Endothelial cell of umbilical vein (primary cell): Measurements from ENCODE around the gene TPK1. TPM values are rescaled to one million over a fixed set of nuclear protein-coding genes. Genes with fewer than 3 reads are reported as not detected.

Experiments
- BruUV-seq: library from RNA; stranded (reverse); fragments of 400-500 nt; replicated peaks from 2 replicates; lab custom pipeline; 2021; lab: Mats Ljungman, UMichigan
- CTCF ChIA-PET: fragments of 300-600, 350-600 bp; sonication (Branson Sonifier 250); formaldehyde crosslinking; loops from one replicate; lab custom pipeline; 2021; ENCODE audit warnings: antibody characterized with exemption, inconsistent platforms; lab: Charles Lee
- POLR2A ChIA-PET: fragments of 300-600, 350-600 bp; sonication (Branson Sonifier 250); formaldehyde crosslinking; loops from one replicate; lab custom pipeline; 2021; ENCODE audit warnings: antibody characterized with exemption, inconsistent platforms; lab: Charles Lee
- DNase-seq: peaks from one replicate; pipeline ENCODE4 v3.0.0-alpha.2; 2011; ENCODE audit warnings: low read depth, low spot score
- FAIRE-seq: peaks from 2 replicates; lab custom pipeline; 2011; peaks lifted over from hg19 to GRCh38; lab: Jason Lieb, UNC
- H2AFZ ChIP-seq: 2 replicates; pipeline ENCODE4 v1.6.0; 2012; ENCODE audit warnings: low read depth, low read length, control low read depth, inconsistent platforms
- H3K27ac ChIP-seq: 2 replicates; pipeline ENCODE4 v1.5.1; 2011; ENCODE audit warnings: low read depth, mild to moderate bottlenecking, control low read depth, low read length, moderate library complexity; ENCODE audit not compliant: insufficient read depth
- H3K27me3 ChIP-seq, 2 experiments: 2 replicates each; pipeline versions ENCODE4 v1.6.0 to v1.6.1; 2011; ENCODE audit warnings: low read length in 2 of 2, mixed read lengths in 1 of 2; ENCODE audit not compliant: control insufficient read depth in 2 of 2, insufficient read depth in 2 of 2
- H3K36me3 ChIP-seq, 2 experiments: 2 replicates in 1 of 2; 3 replicates in 1 of 2; pipeline ENCODE4 v1.5.1; 2011; ENCODE audit warnings: low read length in 2 of 2, mild to moderate bottlenecking in 1 of 2, moderate library complexity in 1 of 2; ENCODE audit not compliant: control insufficient read depth in 2 of 2, insufficient read depth in 2 of 2; ENCODE audit errors: extremely low read depth in 1 of 2
- H3K4me1 ChIP-seq: 3 replicates; pipeline ENCODE4 v1.5.1; 2011; ENCODE audit warnings: mild to moderate bottlenecking, low read length; ENCODE audit not compliant: control insufficient read depth, insufficient read depth; ENCODE audit errors: extremely low read depth
- H3K4me2 ChIP-seq: 2 replicates; pipeline ENCODE4 v1.6.1; 2011; ENCODE audit warnings: low read length, control low read depth, mixed read lengths; ENCODE audit not compliant: insufficient read depth
- H3K4me3 ChIP-seq, 3 experiments: fragments of 200-600 bp in 1 of 3; sonication (generic), shearing (Covaris generic) in 1 of 3; replicated peaks in 1 of 3; 2 replicates each; pipeline ENCODE4 v1.5.1; 2011 to 2016; ENCODE audit warnings: control low read depth in 3 of 3, low read length in 3 of 3, mild to moderate bottlenecking in 2 of 3, inconsistent platforms in 1 of 3, low read depth in 1 of 3, moderate library complexity in 1 of 3; ENCODE audit not compliant: insufficient read depth in 1 of 3
- H3K79me2 ChIP-seq: 2 replicates; pipeline ENCODE4 v1.6.0; 2012; ENCODE audit warnings: low read length, inconsistent platforms; ENCODE audit not compliant: control insufficient read depth, insufficient read depth
- H3K9ac ChIP-seq: replicated peaks from 2 replicates; pipeline ENCODE3; 2011; ENCODE audit warnings: low read length, control low read depth; ENCODE audit not compliant: insufficient read depth; ENCODE audit errors: extremely low read depth
- H3K9me1 ChIP-seq: replicated peaks from 3 replicates; pipeline ENCODE4 v1.6.0; 2011; ENCODE audit warnings: mild to moderate bottlenecking, low read length; ENCODE audit not compliant: control insufficient read depth, insufficient read depth; ENCODE audit errors: extremely low read depth
- H3K9me3 ChIP-seq: replicated peaks from 2 replicates; pipeline ENCODE4 v1.5.1; 2012; ENCODE audit warnings: low read length, inconsistent platforms; ENCODE audit not compliant: control insufficient read depth, insufficient read depth
- H4K20me1 ChIP-seq: replicated peaks from 2 replicates; pipeline ENCODE3; 2011; ENCODE audit warnings: mild to moderate bottlenecking, low read length; ENCODE audit not compliant: control insufficient read depth, insufficient read depth; ENCODE audit errors: extremely low read depth
- CTCF ChIP-seq, 2 donors: IDR thresholded peaks; 1 replicate in 1 of 2; 2 replicates in 1 of 2; pipeline ENCODE4 v1.5.1; 2011; ENCODE audit warnings: low read length in 2 of 2, mild to moderate bottlenecking in 2 of 2, moderate library complexity in 2 of 2, control low read depth in 1 of 2, inconsistent platforms in 1 of 2, low read depth in 1 of 2; ENCODE audit not compliant: insufficient read depth in 1 of 2; ENCODE audit errors: extremely low read depth in 1 of 2
- EZH2 ChIP-seq: IDR thresholded peaks from 2 replicates; pipeline ENCODE4 v1.6.1; 2012; ENCODE audit warnings: borderline replicate concordance, low read depth, mild to moderate bottlenecking, moderate library complexity, low read length, inconsistent platforms; ENCODE audit not compliant: severe bottlenecking
- FOS ChIP-seq: IDR thresholded peaks from 2 replicates; pipeline ENCODE4 v1.6.1; 2011; ENCODE audit warnings: mild to moderate bottlenecking, low read length, moderate library complexity, borderline replicate concordance; ENCODE audit not compliant: insufficient read depth
- GATA2 ChIP-seq: IDR thresholded peaks from 2 replicates; pipeline ENCODE4 v1.7.0; 2011; ENCODE audit warnings: low read depth, mild to moderate bottlenecking, moderate library complexity, mixed read lengths, low read length; ENCODE audit not compliant: insufficient read length, insufficient read depth
- JUN ChIP-seq: IDR thresholded peaks from 2 replicates; pipeline ENCODE4 v1.6.1; 2011; ENCODE audit warnings: borderline replicate concordance, low read depth; ENCODE audit not compliant: insufficient read length, insufficient read depth
- MAX ChIP-seq: IDR thresholded peaks from 2 replicates; pipeline ENCODE4 v1.6.1; 2011; ENCODE audit not compliant: insufficient read depth, insufficient read length
- MYC ChIP-seq: IDR thresholded peaks from one replicate; pipeline ENCODE4 v1.6.1; 2011; ENCODE audit warnings: mild to moderate bottlenecking, low read depth, low read length
- POLR2A ChIP-seq: IDR thresholded peaks from 2 replicates; pipeline ENCODE4 v1.6.1; 2012; ENCODE audit warnings: low read depth, mild to moderate bottlenecking, control low read depth, low read length
- POLR2AphosphoS5 ChIP-seq: IDR thresholded peaks from 2 replicates; pipeline ENCODE4 v1.6.1; 2012; ENCODE audit warnings: low read depth, mild to moderate bottlenecking, control low read depth, low read length, moderate library complexity; ENCODE audit not compliant: insufficient read depth
- dilution Hi-C: fragments of 300-500 bp; cut with MboI; formaldehyde crosslinking; loops from one replicate; pipeline ENCODE4 v1.15.0; 2019; ENCODE audit warnings: low sequenced_read_pairs; ENCODE audit not compliant: extremely low pct_ligation_motif_present
- intact Hi-C: fragments of 100-400 bp; cut with micrococcal nuclease; formaldehyde crosslinking; loops from one replicate; pipeline ENCODE4 v1.10.0; 2022
- polyA plus RNA-seq, 4 experiments: library from polyadenylated mRNA; depleted of rRNA in 3 of 4; stranded (reverse) in 3 of 4; unstranded in 1 of 4; fragments of >200 nt; gene quantifications; 2 replicates each; pipeline versions ENCODE4 v1.2.1 to v1.2.3, GENCODE V29; 2011 to 2012; ENCODE audit warnings: missing spikeins in 1 of 4
- total RNA-seq: library from RNA; stranded (reverse); gene quantifications from 2 replicates; pipeline ENCODE4 v1.2.3, GENCODE V29; 2021

Gene TPK1
- total and polyA plus RNA-seq, 2 donors (not counting 3 experiments of a cell fraction or from before 2014, with no cell fraction given): 7.5 to 9.3 TPM

- no peak overlapping the region for H3K9ac ChIP-seq
- H3K27ac ChIP-seq: no peak overlapping the region
- H3K79me2 ChIP-seq: no peaks in the 10 kb centered on the region
- H3K4me3 ChIP-seq: no peak overlapping the region
- POLR2A ChIA-PET: no interaction called here
- H4K20me1 ChIP-seq: no peaks in the 10 kb centered on the region
- dilution Hi-C loops (no loop called here), intact Hi-C loops (no loop called here)
- no peak overlapping the region for H3K4me2 ChIP-seq
- H3K27me3 ChIP-seq: no peaks in the 10 kb centered on the region
- CTCF ChIA-PET: interaction anchor here (1.0 to 1.5 kb wide), 3 partner anchors 9 to 204 kb away, joined by 3 to 4 read pairs (median 4); no protein-coding TSS in a partner anchor
- no TSS peak for BruUV-seq
- no peaks in the 10 kb centered on the region for H3K9me3 ChIP-seq
- DNase-seq (no peak), FAIRE-seq (peak; percentile 4)
- H3K36me3 ChIP-seq: no peaks in the 10 kb centered on the region
- TF ChIP-seq JUN (no peak), FOS (no peak), POLR2A (no peak), MAX (no peak), CTCF (IDR thresholded peaks at IDR 0.05; ENCODE audit: extremely low read depth in 1 of 2, insufficient read depth in 1 of 2, low read depth in 1 of 2, low read length in 2 of 2) (no peak), POLR2AphosphoS5 (no peak), MYC (no peak), EZH2 (no peak), GATA2 (no peak)
- no peak overlapping the region for H2AFZ ChIP-seq
- H3K4me1 ChIP-seq: no peaks in the 10 kb centered on the region
- H3K9me1 ChIP-seq: no peaks in the 10 kb centered on the region
Measured at GRCh38 chr7:144720710-144721109, 115.1 kb downstream of the TPK1 start.
